Thoracic aorta (tissue), 2 donors: ENCODE measurements around the gene GNG14. TPM values are rescaled to one million over a fixed set of nuclear protein-coding genes. Genes with fewer than 3 reads are reported as not detected.

ENCODE experiments used
- ATAC-seq: fragments of 150-250 bp; one replicate; pipeline ENCODE4 v1.8.0; 2017; ENCODE audit warnings: low read depth; ENCODE audit not compliant: insufficient number of reproducible peaks, low FRiP score
- DNase-seq: peaks from one replicate; pipeline ENCODE4 v3.0.0-alpha.2; 2020; ENCODE audit warnings: low spot score
- H3K27ac ChIP-seq, 2 donors: fragments of 200-600 bp; sonication (generic); 1 replicate in 1 of 2; 2 replicates in 1 of 2; pipeline ENCODE4 v1.5.1; 2016; ENCODE audit warnings: mild to moderate bottlenecking in 2 of 2, moderate library complexity in 2 of 2
- H3K27me3 ChIP-seq: fragments of 200-600 bp; sonication (generic); replicated peaks from 2 replicates; pipeline ENCODE4 v1.6.0; 2016; ENCODE audit warnings: mild to moderate bottlenecking; ENCODE audit not compliant: insufficient read depth
- H3K36me3 ChIP-seq: fragments of 200-600 bp; sonication (generic); one replicate; pipeline ENCODE4 v1.5.1; 2016
- H3K4me1 ChIP-seq, 2 donors: fragments of 200-600 bp; sonication (generic); 1 replicate in 1 of 2; 2 replicates in 1 of 2; pipeline versions ENCODE4 v1.5.1 to v1.6.0; 2016; ENCODE audit warnings: low read depth in 2 of 2, mild to moderate bottlenecking in 1 of 2; ENCODE audit not compliant: control insufficient read depth in 1 of 2
- H3K4me3 ChIP-seq: fragments of 200-600 bp; sonication (generic); 2 replicates; pipeline ENCODE4 v1.5.1; 2016; ENCODE audit warnings: mild to moderate bottlenecking
- H3K9me3 ChIP-seq: fragments of 200-600 bp; sonication (generic); 2 replicates; pipeline ENCODE4 v1.5.1; 2016
- CTCF ChIP-seq: fragments of 200-600 bp; sonication (generic); IDR thresholded peaks from one replicate; pipeline ENCODE4 v1.5.1; 2019; ENCODE audit warnings: antibody characterized with exemption
- total RNA-seq, 2 donors: library from RNA; depleted of rRNA; stranded (reverse); fragments of >200 nt; gene quantifications; one replicate each; pipeline versions ENCODE4 v1.1.0 to v1.2.3, GENCODE V29; 2016

GNG14 gene
- total RNA-seq, 2 donors from 2014 or later = not detected

GRCh38 chr19:12720851-12721655 is 33.3 kb downstream of the GNG14 start:
- Histone ChIP-seq H3K27me3 (no peaks in the 10 kb centered on the region), H3K9me3 (no peaks in the 10 kb centered on the region), H3K4me3 (peak overlapping the region; percentile 94), H3K36me3 (peaks cover 20% of the 10 kb centered on the region), H3K27ac (peak overlapping the region; percentile 95 to 96), H3K4me1 (peaks cover 21 to 39% of the 10 kb centered on the region in 2 donors)
- no peak for ATAC-seq
- no peak for DNase-seq
- TF ChIP-seq CTCF = no peak

- peak overlapping the region; percentile 94 for H3K4me3 ChIP-seq
- H3K27ac ChIP-seq = peak overlapping the region; percentile 95 to 96
- H3K4me1 ChIP-seq = peaks cover 21 to 39% of the 10 kb centered on the region in 2 donors
- TF ChIP-seq CTCF = no peak
- H3K9me3 ChIP-seq = no peaks in the 10 kb centered on the region
- no peaks in the 10 kb centered on the region for H3K27me3 ChIP-seq
- ATAC-seq = peak; percentile 66
- peaks cover 13% of the 10 kb centered on the region for H3K36me3 ChIP-seq
- DNase-seq = no peak
These were observed 34.1 kb downstream of the GNG14 start for GRCh38 chr19:12721656-12722565.

- DNase-seq (peak; percentile 94), ATAC-seq (peak; percentile 90)
- peak overlapping the region; percentile 95 to 96 for H3K27ac ChIP-seq
- H3K4me1 ChIP-seq = peaks cover 21 to 39% of the 10 kb centered on the region in 2 donors
- H3K9me3 ChIP-seq = no peaks in the 10 kb centered on the region
- H3K4me3 ChIP-seq = peak overlapping the region; percentile 94
- H3K36me3 ChIP-seq = peaks cover 13% of the 10 kb centered on the region
- no peak for TF ChIP-seq CTCF
- no peaks in the 10 kb centered on the region for H3K27me3 ChIP-seq
These were observed 35.0 kb downstream of the GNG14 start for GRCh38 chr19:12722566-12723380.

GRCh38 chr19:12723381-12723640 is 35.5 kb downstream of the GNG14 start:
- Histone ChIP-seq H3K36me3 (peaks cover 8% of the 10 kb centered on the region), H3K9me3 (no peaks in the 10 kb centered on the region), H3K27me3 (no peaks in the 10 kb centered on the region), H3K4me1 (peaks cover 21 to 39% of the 10 kb centered on the region in 2 donors), H3K4me3 (peak overlapping the region; percentile 94), H3K27ac (peak overlapping the region; percentile 95 to 96)
- DNase-seq (no peak), ATAC-seq (no peak)
- TF ChIP-seq CTCF = no peak
